HTR-8/SVneo (cell line): Measurements from ENCODE around the gene STOML3.
A peak's percentile ranks its signal among the peaks of the same experiment; 100 is the strongest.
"Not testable (repeated sequence)": the region's sequence is repeated elsewhere in the genome, so short reads cannot be mapped to it uniquely, and the experiment has no call there.

Experiments used
- DNase-seq: peaks from one replicate; pipeline ENCODE4 v3.0.0; 2011; ENCODE audit warnings: low spot score, mixed read lengths; ENCODE audit not compliant: insufficient read length
- FAIRE-seq: peaks from 2 replicates; lab custom pipeline; 2011; peaks lifted over from hg19 to GRCh38; lab: Jason Lieb, UNC

Gene STOML3, protein sequence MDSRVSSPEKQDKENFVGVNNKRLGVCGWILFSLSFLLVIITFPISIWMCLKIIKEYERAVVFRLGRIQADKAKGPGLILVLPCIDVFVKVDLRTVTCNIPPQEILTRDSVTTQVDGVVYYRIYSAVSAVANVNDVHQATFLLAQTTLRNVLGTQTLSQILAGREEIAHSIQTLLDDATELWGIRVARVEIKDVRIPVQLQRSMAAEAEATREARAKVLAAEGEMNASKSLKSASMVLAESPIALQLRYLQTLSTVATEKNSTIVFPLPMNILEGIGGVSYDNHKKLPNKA

DNA sequence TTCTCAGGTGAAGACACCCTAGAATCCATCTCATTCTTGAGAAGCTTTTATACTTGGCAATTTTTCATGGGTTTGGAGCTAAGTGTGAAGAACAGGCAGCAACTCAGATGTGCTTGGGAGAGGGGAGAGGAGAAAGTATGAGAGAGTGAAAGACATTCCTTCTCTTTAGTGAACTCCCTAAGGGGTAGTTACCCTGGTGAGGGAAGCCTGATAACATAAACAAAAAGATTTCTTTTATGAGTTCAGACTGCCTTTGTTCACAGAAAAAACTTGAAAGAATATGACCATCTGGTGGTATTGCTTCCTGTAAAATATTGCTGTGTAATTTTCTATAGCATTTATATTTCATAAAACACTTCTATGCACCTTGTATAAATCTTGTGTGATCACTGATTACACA lies at the start of gene STOML3:
Gene STOML3 (minus strand): TSS at position 139 of the 400 bp plus-strand sequence. CDS start 110 bp downstream, at position 29.
- no peak for FAIRE-seq

DNA sequence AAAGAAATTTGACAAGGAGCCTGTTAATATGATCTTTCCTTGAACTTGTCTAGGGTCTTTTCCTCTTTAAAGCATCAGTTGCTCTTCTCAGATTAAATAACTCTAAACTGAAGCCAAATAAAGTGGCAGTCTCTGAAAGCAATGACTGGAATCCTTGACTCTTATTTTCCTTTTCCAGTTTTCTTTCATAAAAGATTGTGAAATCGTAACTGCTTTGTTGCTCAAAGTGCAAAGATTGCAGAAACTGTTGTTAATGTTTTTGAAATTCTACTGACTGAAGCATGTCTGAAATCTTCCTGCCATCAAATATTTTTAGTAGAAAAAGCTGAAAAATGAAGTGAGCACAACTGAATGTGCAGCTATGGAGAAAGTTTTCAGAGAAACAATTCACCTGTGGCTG lies 49.6 kb upstream of the STOML3 start:
- FAIRE-seq (no peak), DNase-seq (no peak)

More for the DNA sequence above, at the start of gene STOML3:
- no peak for DNase-seq

DNA sequence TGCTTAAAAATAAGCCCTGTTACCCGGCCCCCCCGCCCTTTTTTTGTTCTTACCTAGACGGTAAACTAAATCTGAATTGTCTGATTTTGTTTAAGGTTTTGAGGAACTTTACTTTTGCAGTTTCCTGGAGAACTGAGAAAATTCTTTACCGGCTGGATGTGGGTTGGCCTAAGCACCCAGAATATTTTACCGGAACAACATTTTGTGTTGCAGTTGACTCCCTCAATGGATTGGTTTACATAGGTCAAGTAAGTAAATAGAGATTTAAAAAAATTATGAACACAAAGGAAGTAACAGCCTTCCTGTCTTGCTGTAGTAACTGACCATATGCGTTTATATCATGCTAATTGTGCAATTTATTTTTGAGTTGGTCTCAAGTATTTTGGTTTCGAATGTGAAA lies 48.4 kb upstream of the STOML3 start:
- no peak for FAIRE-seq
- no peak for DNase-seq

DNA sequence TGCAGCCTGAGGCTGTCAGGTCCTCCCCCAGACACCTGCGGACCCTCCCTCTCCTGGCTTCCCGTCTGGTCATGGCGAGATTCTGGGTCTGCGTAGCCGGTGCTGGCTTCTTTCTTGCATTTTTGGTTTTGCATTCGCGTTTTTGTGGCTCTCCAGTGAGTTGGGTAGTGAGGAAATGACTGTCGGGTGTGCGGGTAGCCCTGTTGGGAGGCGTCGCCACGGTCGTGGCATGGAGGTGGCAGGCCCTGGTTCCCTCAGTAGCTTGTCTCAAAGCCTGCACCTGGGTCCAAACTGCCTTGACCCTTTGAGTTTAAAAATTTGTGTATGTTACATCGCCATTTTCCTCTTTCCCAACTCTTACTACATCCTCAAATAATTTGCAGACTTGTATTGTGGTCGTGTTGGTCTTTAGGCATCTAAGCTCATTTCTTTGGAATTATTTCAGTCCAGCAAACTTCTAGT lies 48.0 kb upstream of the STOML3 start:
- FAIRE-seq (no peak), DNase-seq (peak; percentile 3)

DNA sequence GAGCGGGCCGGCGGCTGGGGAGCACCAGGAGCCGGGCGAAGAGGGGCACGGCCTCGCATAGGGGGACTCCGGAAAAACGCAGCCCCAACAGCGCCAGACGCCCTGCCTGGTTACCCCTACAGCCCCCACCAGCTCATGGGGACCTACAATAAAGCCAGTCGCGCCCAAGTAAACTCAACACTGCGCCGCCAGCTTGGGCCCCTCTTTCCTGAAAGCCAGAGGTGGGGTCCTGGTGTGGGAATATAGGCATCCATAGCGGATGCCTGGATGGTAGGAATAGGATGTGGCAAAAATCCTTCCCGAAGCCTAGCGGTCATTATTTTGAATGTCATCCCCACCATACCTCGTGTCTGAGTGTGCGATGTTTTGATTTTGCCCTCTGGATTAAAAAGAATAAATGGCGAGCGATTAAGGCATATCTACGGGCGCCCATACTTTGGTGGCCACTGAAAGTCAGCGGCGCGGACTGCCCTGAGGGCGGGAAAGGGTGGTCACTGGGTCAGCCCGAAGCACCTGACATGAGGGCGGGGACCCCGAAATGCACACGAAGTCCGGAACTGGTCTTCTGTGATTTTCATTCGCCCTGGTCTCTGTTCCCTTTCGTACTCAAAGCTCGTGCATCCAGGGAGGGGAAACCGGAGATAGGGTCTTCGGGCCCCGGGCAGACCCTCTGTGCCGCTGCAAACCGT lies 47.4 kb upstream of the STOML3 start, which contains the start of the genes NHLRC3 and PROSER1:
Gene NHLRC3 (plus strand): TSS at position 577 of the 689 bp plus-strand sequence. CDS start 184 bp downstream, outside the sequence.
Gene PROSER1 (minus strand): TSS at position 210 of the 689 bp plus-strand sequence. CDS start 847 bp downstream, outside the sequence.
- FAIRE-seq (no peak), DNase-seq (peak; percentile 72)

DNA sequence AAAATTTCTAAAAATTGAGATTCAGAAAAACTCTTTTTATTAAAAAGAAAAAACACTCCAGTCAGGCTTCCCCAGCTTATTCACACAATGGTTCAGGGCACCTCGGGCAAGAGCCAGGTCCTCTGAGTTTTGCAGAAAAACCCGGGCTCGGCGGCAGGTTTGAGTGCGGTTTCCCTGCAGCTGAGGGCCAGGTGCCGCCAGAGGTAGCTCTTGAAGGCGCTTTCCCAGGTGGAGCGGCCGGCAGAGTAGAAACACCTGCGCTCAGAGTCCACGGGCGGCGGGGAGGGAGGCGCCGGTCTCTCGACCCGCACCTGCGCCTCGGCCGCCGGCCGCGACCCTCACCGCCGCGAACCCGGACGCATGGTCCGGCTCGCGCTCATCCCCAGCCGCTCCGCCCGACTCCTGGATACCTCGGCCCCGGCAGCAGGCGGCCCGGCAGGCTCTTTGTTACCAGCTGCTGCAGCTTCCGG lies 46.8 kb upstream of the STOML3 start:
- no peak for DNase-seq

DNA sequence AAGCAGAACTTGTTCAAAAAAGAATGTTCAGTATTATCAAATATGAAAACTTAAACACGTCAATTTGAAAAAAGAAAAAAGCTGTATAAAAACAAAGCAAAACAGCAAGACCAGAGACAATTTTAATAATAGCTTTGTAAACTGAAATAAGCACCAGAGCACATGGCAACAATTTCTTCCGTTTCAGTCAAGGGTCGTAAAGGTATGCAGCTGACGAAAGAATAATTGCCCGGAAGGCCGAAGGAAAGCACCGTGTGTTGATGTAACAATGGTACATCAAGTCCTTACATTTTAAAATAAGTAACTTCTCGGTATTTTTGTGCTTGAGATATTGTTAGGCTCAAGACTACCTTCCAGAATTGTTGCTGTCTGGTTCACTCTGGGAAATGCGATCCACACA lies 45.6 kb upstream of the STOML3 start:
- DNase-seq: no peak

More for the DNA sequence above, 46.8 kb upstream of the STOML3 start:
- no peak for FAIRE-seq

DNA sequence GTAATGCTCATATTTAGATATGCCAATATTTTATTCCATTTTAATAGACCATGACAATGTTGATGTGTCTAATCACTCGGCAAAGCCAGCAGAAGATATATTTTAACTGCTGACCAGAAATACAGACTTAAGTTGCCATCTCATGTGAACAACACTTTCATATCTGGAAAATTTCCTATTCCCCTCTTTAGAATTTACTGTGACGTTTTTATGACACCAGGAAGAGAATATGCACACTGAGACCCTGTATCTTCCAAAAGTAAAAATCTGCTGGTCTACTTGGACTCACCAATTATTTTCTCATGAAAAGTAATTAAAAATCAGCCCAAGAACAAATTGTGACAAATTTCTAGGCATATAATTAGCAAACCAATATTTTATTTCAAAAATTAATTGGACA lies 45.2 kb upstream of the STOML3 start:
- FAIRE-seq (no peak), DNase-seq (no peak)

More for the DNA sequence above, 45.6 kb upstream of the STOML3 start:
- FAIRE-seq: no peak

DNA sequence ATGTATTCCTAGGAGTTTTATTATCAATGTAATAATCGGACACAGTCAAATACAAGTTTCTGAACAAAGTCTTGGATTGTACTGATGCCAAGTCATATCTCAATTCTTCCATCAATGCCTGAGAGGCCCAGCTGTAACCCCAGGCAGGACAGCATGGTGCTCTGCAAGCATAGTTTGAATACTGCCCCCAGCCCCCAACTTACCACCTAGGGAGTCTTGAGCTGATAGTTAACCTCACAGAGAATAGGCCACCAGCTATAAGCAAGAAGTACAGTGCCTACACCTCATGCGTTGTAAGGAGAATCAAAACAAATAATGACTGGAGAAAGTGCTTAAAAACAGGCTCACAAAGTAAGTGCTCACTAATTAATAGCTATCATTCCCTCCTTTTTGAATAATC lies 44.6 kb upstream of the STOML3 start:
- DNase-seq: no peak
- FAIRE-seq: no peak

DNA sequence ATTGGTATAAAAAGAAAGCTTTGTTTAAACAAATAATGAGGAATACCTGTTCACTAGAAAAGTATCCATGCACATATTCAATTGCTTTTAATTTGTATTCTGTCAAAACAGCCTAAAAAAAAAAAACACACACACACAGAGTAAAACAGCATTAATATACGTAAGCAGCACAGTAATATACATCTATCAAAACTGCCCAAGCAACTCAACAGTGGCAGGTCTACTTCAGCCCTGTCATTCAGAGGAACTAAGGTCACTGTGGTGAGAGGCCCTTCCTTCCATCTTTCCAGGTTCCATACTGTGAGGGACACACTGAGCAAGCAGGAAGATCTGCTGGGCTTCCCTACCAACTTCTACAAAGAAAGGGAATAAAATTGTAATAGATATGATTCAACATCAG lies 43.5 kb upstream of the STOML3 start:
- FAIRE-seq: no peak
- DNase-seq: no peak

DNA sequence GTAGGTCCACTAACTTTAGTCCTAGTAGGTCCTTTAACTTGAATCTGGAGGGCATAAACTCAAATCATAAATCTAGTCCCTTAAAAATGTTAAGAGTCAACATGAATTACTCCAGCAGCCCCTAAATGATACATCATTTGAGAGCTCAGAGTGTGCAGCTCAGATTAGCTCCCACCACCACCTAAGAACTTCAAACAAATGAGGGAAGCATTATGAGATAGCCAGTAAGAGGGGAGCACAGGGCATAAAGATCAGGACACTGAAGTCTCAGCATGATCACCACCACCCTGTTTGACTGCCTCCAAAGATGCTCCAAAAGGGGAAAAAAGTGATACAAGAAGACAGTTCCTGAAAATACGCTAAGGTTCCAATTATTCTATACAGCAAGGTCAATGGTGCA lies 41.5 kb upstream of the STOML3 start:
- no peak for DNase-seq
- no peak for FAIRE-seq

DNA sequence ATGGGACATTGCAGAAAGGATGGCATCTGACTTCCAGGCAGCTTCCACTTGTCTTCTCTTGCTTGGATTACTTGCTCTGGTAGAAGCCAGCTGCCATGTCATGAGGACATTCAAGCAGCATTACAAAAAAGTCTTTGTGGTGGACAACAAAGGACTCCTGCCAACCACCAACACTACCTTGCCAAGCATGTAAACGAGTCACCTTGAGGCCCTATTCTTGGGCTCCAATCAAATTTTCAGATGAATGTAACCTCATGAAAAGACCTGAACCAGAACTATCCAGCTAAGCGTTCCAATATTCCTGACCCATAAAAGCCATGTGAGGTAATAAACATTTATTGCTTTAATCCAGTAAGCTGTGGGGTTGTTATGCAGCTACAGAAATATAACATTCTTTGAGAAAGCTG lies 34.8 kb upstream of the STOML3 start:
- DNase-seq: no peak
- no peak for FAIRE-seq

DNA sequence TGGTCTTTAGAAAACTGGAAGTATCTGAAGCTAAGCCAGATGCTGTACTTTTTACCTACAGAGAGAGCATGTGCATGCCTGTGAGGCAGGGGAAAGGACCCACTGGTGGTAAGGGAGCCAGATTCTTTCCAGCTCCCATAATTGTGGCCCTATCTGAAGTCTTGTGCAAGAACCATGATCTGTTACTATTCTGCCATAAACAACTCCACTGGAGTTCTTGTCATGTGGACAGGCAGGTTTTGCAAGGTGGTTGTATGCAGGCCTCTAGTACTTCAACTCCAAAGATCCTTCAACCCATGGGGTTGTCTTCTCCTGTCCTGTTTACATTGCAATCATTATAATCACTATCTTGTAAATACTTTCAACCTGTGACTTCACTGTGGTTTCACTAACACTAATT lies 33.1 kb upstream of the STOML3 start:
- DNase-seq: no peak
- FAIRE-seq: no peak

DNA sequence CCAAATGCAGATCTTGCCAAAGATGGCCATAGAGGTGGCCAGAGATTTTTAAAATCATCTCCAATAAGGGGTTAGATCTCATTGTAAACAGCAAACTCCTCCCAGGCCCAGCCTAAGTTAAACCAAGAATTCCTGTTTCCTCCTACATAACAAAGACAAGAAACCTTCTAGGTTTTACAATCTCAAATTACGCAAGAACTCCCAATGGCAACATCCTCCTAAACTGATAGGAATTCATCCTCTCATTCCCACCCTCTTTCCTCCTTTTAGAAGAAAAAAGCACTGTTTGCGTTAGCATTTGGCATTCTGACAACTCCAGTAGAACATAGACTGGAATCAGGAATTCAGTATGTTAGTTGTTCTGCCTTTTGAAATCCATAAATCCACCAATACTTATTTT lies 32.7 kb upstream of the STOML3 start:
- no peak for DNase-seq
- FAIRE-seq: no peak

DNA sequence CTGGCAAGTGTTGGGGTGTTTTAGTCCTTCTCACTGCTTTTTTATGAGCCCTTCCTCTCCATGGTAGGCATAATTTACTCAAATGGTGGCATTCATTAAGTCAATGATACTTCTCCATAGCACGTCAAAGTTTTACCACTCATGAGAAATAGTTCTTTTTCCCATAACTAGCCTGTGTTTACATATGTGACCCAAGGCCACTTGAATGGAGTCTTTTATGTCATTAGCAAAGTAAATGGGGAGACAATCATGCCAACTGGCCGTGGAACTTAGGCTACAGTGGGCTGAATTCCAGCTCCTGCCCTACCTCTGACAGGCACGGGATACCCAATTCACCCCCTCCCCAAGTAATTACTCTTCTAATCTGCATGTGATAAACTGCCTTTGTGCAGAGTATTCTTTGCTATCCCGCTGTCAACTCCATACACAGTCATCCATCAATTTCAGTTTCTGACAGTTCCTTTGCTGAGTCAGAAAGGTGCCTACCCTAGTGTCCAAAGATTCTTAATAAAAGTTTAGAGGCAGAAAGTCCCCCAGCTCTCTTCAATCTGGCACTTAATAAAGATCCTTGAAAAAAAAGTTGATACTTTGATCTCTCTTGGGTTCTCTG lies 30.3 kb upstream of the STOML3 start:
- DNase-seq (no peak), FAIRE-seq (no peak)

DNA sequence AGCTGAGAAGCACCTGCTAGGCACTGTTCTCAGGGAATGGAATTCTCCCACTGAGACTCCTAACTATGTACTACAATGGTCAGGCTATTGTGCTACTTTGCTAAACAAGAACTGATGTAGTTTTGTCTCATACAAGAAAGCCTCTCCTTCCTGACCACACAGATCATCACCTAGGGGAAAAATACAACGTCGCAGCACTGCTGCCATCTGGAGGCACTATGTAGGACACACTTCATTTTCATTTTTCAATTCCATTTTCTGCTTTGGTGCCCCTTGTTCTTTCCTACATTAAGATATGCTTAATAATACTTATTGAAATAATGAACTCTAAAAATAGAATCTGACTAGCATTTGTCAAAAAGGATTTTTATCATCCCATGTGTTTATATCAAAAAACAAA lies 26.2 kb upstream of the STOML3 start:
- FAIRE-seq (no peak), DNase-seq (no peak)

DNA sequence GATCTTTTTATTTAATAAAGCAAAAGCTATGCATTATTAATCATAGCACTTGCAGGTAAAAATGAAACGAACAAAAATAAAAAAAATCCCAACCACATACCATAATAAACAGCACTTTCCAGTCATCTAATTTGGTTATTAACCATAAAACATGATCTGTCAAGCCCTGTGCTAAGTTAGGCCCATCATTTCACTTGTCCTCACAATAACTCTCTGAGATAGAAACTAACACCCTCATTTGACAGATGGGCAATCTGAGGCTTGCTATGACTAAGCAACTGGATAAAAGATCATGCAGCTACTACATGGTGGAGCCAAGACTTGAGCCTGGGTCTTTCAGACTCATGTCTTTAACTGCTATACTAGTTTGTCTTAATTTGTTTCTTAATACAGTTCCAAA lies 25.5 kb upstream of the STOML3 start:
- FAIRE-seq (no peak), DNase-seq (no peak)

DNA sequence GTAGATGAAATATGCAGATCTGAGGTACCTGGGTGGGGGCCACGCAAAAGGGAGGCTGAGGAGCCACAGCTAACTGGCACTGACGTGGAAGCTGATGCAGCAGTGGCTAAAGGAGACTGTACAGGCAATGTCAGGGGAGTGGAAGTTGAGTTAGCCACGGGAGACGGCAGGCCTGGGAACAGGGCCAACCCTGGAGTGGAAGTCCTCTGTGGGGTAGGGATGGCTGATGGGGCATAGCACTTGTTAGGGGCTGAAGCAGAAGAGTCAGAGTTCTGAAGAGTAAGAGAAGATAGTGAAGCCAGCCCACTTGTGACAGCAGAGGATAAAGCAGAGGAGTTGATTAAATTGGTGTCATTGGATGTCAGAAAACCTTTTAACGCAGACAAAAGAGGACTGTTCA lies 22.8 kb upstream of the STOML3 start:
- FAIRE-seq (no peak), DNase-seq (no peak)

DNA sequence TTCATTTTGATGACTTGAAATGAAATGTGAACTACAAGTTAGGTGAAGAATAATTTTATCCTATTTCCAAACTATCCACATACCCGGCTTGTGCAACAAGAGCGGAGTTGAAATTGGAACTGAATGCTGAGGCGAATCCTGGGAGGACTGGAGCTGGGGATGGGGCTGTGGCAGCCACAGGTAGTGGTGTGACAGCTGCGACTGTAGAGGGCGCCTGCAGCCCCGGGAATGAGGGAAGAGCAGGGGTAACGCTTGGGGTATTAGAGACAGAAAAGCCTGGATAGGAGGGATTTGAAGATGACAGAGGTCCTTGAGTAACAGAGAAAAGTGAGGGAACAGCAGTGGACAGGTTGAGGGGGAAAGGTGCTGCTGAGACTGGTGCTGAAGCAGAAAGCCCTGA lies 22.0 kb upstream of the STOML3 start:
- DNase-seq (no peak), FAIRE-seq (no peak)

DNA sequence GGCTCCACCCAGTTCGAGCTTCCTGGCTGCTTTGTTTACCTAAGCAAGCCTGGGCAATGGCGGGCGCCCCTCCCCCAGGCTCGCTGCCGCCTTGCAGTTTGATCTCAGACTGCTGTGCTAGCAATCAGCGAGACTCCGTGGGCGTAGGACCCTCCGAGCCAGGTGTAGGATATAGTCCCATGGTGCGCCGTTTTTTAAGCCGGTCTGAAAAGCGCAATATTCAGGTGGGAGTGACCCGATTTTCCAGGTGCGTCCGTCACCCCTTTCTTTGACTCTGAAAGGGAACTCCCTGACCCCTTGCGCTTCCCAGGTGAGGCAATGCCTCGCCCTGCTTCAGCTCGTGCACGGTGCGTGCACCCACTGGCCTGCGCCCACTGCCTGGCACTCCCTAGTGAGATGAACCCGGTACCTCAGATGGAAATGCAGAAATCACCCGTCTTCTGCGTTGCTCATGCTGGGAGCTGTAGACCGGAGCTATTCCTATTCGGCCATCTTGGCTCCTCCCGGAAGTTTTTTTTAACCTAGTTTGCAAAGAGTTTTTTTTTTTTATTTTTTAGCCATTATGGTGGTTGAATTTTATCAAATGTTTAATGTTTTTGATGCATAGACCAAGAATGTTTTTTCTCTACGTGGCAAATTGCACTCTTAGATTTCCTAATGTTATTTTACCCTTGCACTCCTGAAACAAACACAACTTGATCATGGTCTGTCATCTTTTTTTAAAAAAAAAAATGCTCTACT lies 15.9 kb upstream of the STOML3 start:
- not testable (repeated sequence) for DNase-seq, FAIRE-seq
